Stimulated activated CD4-positive, alpha-beta T cell treated with anti-CD3 and anti-CD28 coated beads, Interleukin-4, amount 100 ng/mL, for 1 hour (primary cell): ENCODE data around the gene TSPAN17.
"Not testable (repeated sequence)": the region's sequence is repeated elsewhere in the genome, so short reads cannot be mapped to it uniquely, and the experiment has no call there.

Source experiments
- DNase-seq: peaks from one replicate; pipeline ENCODE4 v3.0.0-alpha.2; 2020

TSPAN17 gene

GRCh38 chr5:176687247-176687646 is 40.0 kb downstream of the TSPAN17 start:
- DNase-seq, result no peak

- no peak for DNase-seq
Measured at GRCh38 chr5:176687881-176688280, 40.6 kb downstream of the TSPAN17 start.

- no peak for DNase-seq
Measured at GRCh38 chr5:176690911-176691310, 43.6 kb downstream of the TSPAN17 start.

- DNase-seq, result no peak
Measured at GRCh38 chr5:176691524-176691923, 44.2 kb downstream of the TSPAN17 start.

- no peak for DNase-seq
Measured at GRCh38 chr5:176692326-176692725, 45.0 kb downstream of the TSPAN17 start.

GRCh38 chr5:176692839-176693476 is 45.7 kb downstream of the TSPAN17 start:
- DNase-seq, result no peak

GRCh38 chr5:176693477-176693851 is 46.2 kb downstream of the TSPAN17 start:
- DNase-seq, result no peak

- no peak for DNase-seq
Measured at GRCh38 chr5:176694146-176694545, 46.9 kb downstream of the TSPAN17 start.

GRCh38 chr5:176694631-176695030 is 47.3 kb downstream of the TSPAN17 start:
- DNase-seq, result no peak

- no peak for DNase-seq
Measured at GRCh38 chr5:176695073-176695472, 47.8 kb downstream of the TSPAN17 start.

- no peak for DNase-seq
Measured at GRCh38 chr5:176697267-176697933, 50.1 kb downstream of the TSPAN17 start.

- no peak for DNase-seq
Measured at GRCh38 chr5:176697934-176698538, 50.8 kb downstream of the TSPAN17 start.

GRCh38 chr5:176699446-176699845 is 52.2 kb downstream of the TSPAN17 start:
- DNase-seq, result not testable (repeated sequence)

GRCh38 chr5:176700239-176700847 is 53.1 kb downstream of the TSPAN17 start:
- no peak for DNase-seq

- no peak for DNase-seq
Measured at GRCh38 chr5:176702671-176703641, 55.7 kb downstream of the TSPAN17 start.

GRCh38 chr5:176703857-176704256 is 56.6 kb downstream of the TSPAN17 start:
- no peak for DNase-seq

GRCh38 chr5:176704355-176704754 is 57.1 kb downstream of the TSPAN17 start:
- DNase-seq, result no peak

- DNase-seq, result no peak
Measured at GRCh38 chr5:176704817-176705216, 57.5 kb downstream of the TSPAN17 start.
